Esophagus squamous epithelium (tissue), 4 donors: ENCODE measurements around the gene ATG4B.

Experiments
- CTCF ChIP-seq, 6 experiments: fragments of 450-650 bp in 4 of 6; fragments of 200-600 bp in 2 of 6; sonication (generic) in 2 of 6; IDR thresholded peaks; one replicate each; pipeline ENCODE4 v1.5.1; 2016 to 2019; ENCODE audit warnings: antibody characterized with exemption in 6 of 6, mild to moderate bottlenecking in 4 of 6, moderate library complexity in 4 of 6
- POLR2A ChIP-seq, 4 donors: fragments of 450-650 bp; IDR thresholded peaks; one replicate each; pipeline ENCODE4 v1.6.1; 2017; ENCODE audit warnings: antibody characterized with exemption in 4 of 4, mild to moderate bottlenecking in 4 of 4, moderate library complexity in 3 of 4

- TF ChIP-seq CTCF (IDR thresholded peaks at IDR 0.05) (no peak), POLR2A (IDR thresholded peaks at IDR 0.05) (no peak)
These were observed 12.4 kb downstream of the ATG4B start for GRCh38 chr2:241649927-241650326.
